GM20431 (cell line): ENCODE results near the gene ANKH.

Experiments used
- in situ Hi-C: fragments of 300-500 bp; cut with MseI, MboI; formaldehyde crosslinking; loops from one replicate; pipeline ENCODE4 v1.15.0; 2020; ENCODE audit warnings: low sequenced_read_pairs; ENCODE audit not compliant: unreplicated experiment

ANKH gene

GRCh38 chr5:14675865-14676300, 195.7 kb downstream of the ANKH start:
- in situ Hi-C loops = no loop called here

- in situ Hi-C loops = no loop called here
Observed at GRCh38 chr5:14674983-14675854, 196.4 kb downstream of the ANKH start.

- in situ Hi-C loops = no loop called here
Observed at GRCh38 chr5:14673443-14673842, 198.1 kb downstream of the ANKH start.

- in situ Hi-C loops = no loop called here
Observed at GRCh38 chr5:14672484-14673394, 198.8 kb downstream of the ANKH start.

- in situ Hi-C loops = no loop called here
Observed at GRCh38 chr5:14672082-14672481, 199.5 kb downstream of the ANKH start.

GRCh38 chr5:14671414-14671813, 200.2 kb downstream of the ANKH start:
- in situ Hi-C loops = no loop called here

GRCh38 chr5:14669975-14670374, 201.6 kb downstream of the ANKH start:
- in situ Hi-C loops = no loop called here

GRCh38 chr5:14669415-14669814, 202.2 kb downstream of the ANKH start:
- in situ Hi-C loops = no loop called here

- in situ Hi-C loops = no loop called here
Observed at GRCh38 chr5:14668181-14668591, 203.4 kb downstream of the ANKH start.

- in situ Hi-C loops = no loop called here
Observed at GRCh38 chr5:14667770-14668169, 203.8 kb downstream of the ANKH start.

- in situ Hi-C loops = no loop called here
Observed at GRCh38 chr5:14667290-14667689, 204.3 kb downstream of the ANKH start.

GRCh38 chr5:14666357-14666756, 205.2 kb downstream of the ANKH start:
- in situ Hi-C loops = no loop called here

GRCh38 chr5:14665949-14666348, 205.6 kb downstream of the ANKH start:
- in situ Hi-C loops = no loop called here

- in situ Hi-C loops = no loop called here
Observed at GRCh38 chr5:14665101-14665822, 206.3 kb downstream of the ANKH start.

GRCh38 chr5:14664270-14665100, 207.1 kb downstream of the ANKH start, which contains the start of gene OTULIN:
OTULIN (plus strand) TSS chr5:14664718; CDS start chr5:14664826, 108 bp downstream.
- in situ Hi-C loops = no loop called here

- in situ Hi-C loops = no loop called here
Observed at GRCh38 chr5:14663734-14664269, 207.8 kb downstream of the ANKH start.

GRCh38 chr5:14662721-14663260, 208.8 kb downstream of the ANKH start:
- in situ Hi-C loops = no loop called here

- in situ Hi-C loops = no loop called here
Observed at GRCh38 chr5:14660833-14661232, 210.7 kb downstream of the ANKH start.
